Liver (tissue), 9 donors: ENCODE measurements around the gene SMIM5. TPM values are rescaled to one million over a fixed set of nuclear protein-coding genes. Genes with fewer than 3 reads are reported as not detected.

Source experiments
- DNase-seq: peaks from one replicate; pipeline ENCODE4 v3.0.0-alpha.2; 2017; ENCODE audit warnings: low spot score
- H3K27ac ChIP-seq, 2 donors: one replicate each; pipeline ENCODE4 v1.7.0; 2013; ENCODE audit warnings: inconsistent platforms in 2 of 2, low read length in 2 of 2, control low read depth in 1 of 2, low read depth in 1 of 2, mild to moderate bottlenecking in 1 of 2
- H3K27me3 ChIP-seq, 4 donors: one replicate each; pipeline versions ENCODE4 v1.6.1 to v1.7.0; 2013; ENCODE audit warnings: low read length in 3 of 4, inconsistent platforms in 1 of 4, mild to moderate bottlenecking in 1 of 4, moderate library complexity in 1 of 4; ENCODE audit not compliant: control insufficient read depth in 4 of 4, insufficient read depth in 4 of 4
- H3K36me3 ChIP-seq, 4 donors: one replicate each; pipeline versions ENCODE4 v1.6.1 to v1.7.0; 2013; ENCODE audit warnings: low read length in 3 of 4, mild to moderate bottlenecking in 3 of 4, low read depth in 1 of 4, moderate library complexity in 1 of 4; ENCODE audit not compliant: control insufficient read depth in 4 of 4, insufficient read depth in 3 of 4
- H3K4me1 ChIP-seq, 4 donors: one replicate each; pipeline versions ENCODE4 v1.6.1 to v1.7.0; 2013; ENCODE audit warnings: low read length in 3 of 4, mild to moderate bottlenecking in 3 of 4, moderate library complexity in 1 of 4; ENCODE audit not compliant: control insufficient read depth in 4 of 4, insufficient read depth in 4 of 4
- H3K4me3 ChIP-seq, 3 donors: one replicate each; pipeline versions ENCODE4 v1.6.1 to v1.7.0; 2013; ENCODE audit warnings: low read length in 3 of 3, control low read depth in 1 of 3, low read depth in 1 of 3, mild to moderate bottlenecking in 1 of 3
- H3K9ac ChIP-seq, 2 donors: one replicate each; pipeline ENCODE4 v1.7.0; 2013; ENCODE audit warnings: low read length in 2 of 2, mild to moderate bottlenecking in 2 of 2, moderate library complexity in 2 of 2, control low read depth in 1 of 2, low read depth in 1 of 2
- H3K9me3 ChIP-seq, 4 donors: one replicate each; pipeline versions ENCODE4 v1.6.1 to v1.7.0; 2013; ENCODE audit warnings: low read length in 3 of 4; ENCODE audit not compliant: control insufficient read depth in 4 of 4
- ATF3 ChIP-seq: IDR thresholded peaks from 2 replicates; pipeline ENCODE4 v1.6.1; 2016; ENCODE audit warnings: antibody characterized with exemption
- CTCF ChIP-seq: fragments of 150-350 bp; IDR thresholded peaks from 2 replicates; pipeline ENCODE4 v1.5.1; 2017; ENCODE audit warnings: improper control_type of control experiment, low read depth, low read length; ENCODE audit not compliant: missing input control
- EGR1 ChIP-seq, 2 donors: IDR thresholded peaks; 2 replicates each; pipeline ENCODE4 v1.6.1; 2016 to 2018; ENCODE audit warnings: antibody characterized with exemption in 2 of 2, low read depth in 2 of 2
- FOXA1 ChIP-seq: IDR thresholded peaks from 2 replicates; pipeline ENCODE4 v1.6.1; 2016; ENCODE audit warnings: antibody characterized with exemption
- FOXA2 ChIP-seq: IDR thresholded peaks from 2 replicates; pipeline ENCODE4 v1.6.1; 2016; ENCODE audit warnings: antibody characterized with exemption
- GABPA ChIP-seq, 2 donors: IDR thresholded peaks in 1 of 2; conservative IDR thresholded peaks in 1 of 2; 2 replicates each; pipeline ENCODE4 v1.6.1; 2016; ENCODE audit warnings: antibody characterized with exemption in 2 of 2, mild to moderate bottlenecking in 1 of 2, moderate library complexity in 1 of 2
- HNF4A ChIP-seq, 2 donors: conservative IDR thresholded peaks; 2 replicates each; pipeline ENCODE4 v1.6.1; 2016; ENCODE audit warnings: antibody characterized with exemption in 2 of 2, mild to moderate bottlenecking in 2 of 2
- HNF4G ChIP-seq: IDR thresholded peaks from 2 replicates; pipeline ENCODE4 v1.6.1; 2016; ENCODE audit warnings: antibody characterized with exemption
- JUND ChIP-seq, 2 donors: IDR thresholded peaks; 2 replicates each; pipeline ENCODE4 v1.6.1; 2016; ENCODE audit warnings: antibody characterized with exemption in 2 of 2
- MAX ChIP-seq: IDR thresholded peaks from 2 replicates; pipeline ENCODE4 v1.6.1; 2016; ENCODE audit warnings: antibody characterized with exemption
- NR2F2 ChIP-seq: IDR thresholded peaks from 2 replicates; pipeline ENCODE4 v1.6.1; 2016; ENCODE audit warnings: antibody characterized with exemption
- RAD21 ChIP-seq, 2 donors: IDR thresholded peaks; 2 replicates each; pipeline ENCODE4 v1.6.1; 2016; ENCODE audit warnings: antibody characterized with exemption in 2 of 2, mild to moderate bottlenecking in 2 of 2
- REST ChIP-seq: IDR thresholded peaks from 2 replicates; pipeline ENCODE4 v1.6.1; 2016; ENCODE audit warnings: antibody characterized with exemption, mild to moderate bottlenecking
- RXRA ChIP-seq, 2 donors: IDR thresholded peaks; 2 replicates each; pipeline ENCODE4 v1.6.1; 2017 to 2018; ENCODE audit warnings: antibody characterized with exemption in 2 of 2, mild to moderate bottlenecking in 1 of 2
- SP1 ChIP-seq: IDR thresholded peaks from 2 replicates; pipeline ENCODE4 v1.6.1; 2018; ENCODE audit warnings: antibody characterized with exemption, mild to moderate bottlenecking
- TAF1 ChIP-seq: conservative IDR thresholded peaks from 2 replicates; pipeline ENCODE4 v1.6.1; 2016; ENCODE audit warnings: antibody characterized with exemption, mild to moderate bottlenecking
- YY1 ChIP-seq: IDR thresholded peaks from 2 replicates; pipeline ENCODE4 v1.6.1; 2016; ENCODE audit warnings: antibody characterized with exemption, mild to moderate bottlenecking
- ZBTB33 ChIP-seq: IDR thresholded peaks from 2 replicates; pipeline ENCODE4 v1.6.1; 2016; ENCODE audit warnings: antibody characterized with exemption
- WGBS: extraction: QIAGEN DNeasy Blood & Tissue Kit; methylation state at CpG from one replicate; pipeline ENCODE4 v1.1.7; 2013; 5-methylcytosine and 5-hydroxymethylcytosine counted together
- polyA plus RNA-seq, 2 donors: library from polyadenylated mRNA; stranded (reverse) in 1 of 2; unstranded in 1 of 2; fragments of 200-250 nt in 1 of 2; fragments of >200 nt in 1 of 2; fragmentation: Nextera tagmentation in 1 of 2; extraction: Ambion mirVana in 1 of 2; gene quantifications; one replicate each; pipeline versions ENCODE4 v1.2.1 to v1.2.3, GENCODE V29; 2013 to 2015
- total RNA-seq, 2 donors: library from RNA; depleted of rRNA; stranded (reverse); fragments of >200 nt; gene quantifications; one replicate each; pipeline ENCODE4 v1.2.3, GENCODE V29; 2014
- donor health status: healthy.
- donor health status: healthy.
- donor health status: healthy.
- donor health status: healthy.
- donor health status: healthy.

Gene SMIM5
- total and polyA plus RNA-seq, 4 donors: 0.10 to 54.9 (median 0.18) TPM

- H3K36me3 ChIP-seq: peaks cover 0 to 10% (median under 1%) of the 10 kb centered on the region in 4 donors
- DNase-seq: peak; percentile 91
- no peaks in the 10 kb centered on the region for H3K9me3 ChIP-seq
- peaks cover 8 to 25% (median 16%) of the 10 kb centered on the region in 4 donors for H3K4me1 ChIP-seq
- H3K4me3 ChIP-seq: no peak overlapping the region
- TF ChIP-seq FOXA2: no peak
- no peak for TF ChIP-seq MAX
- peak; percentile 31 for TF ChIP-seq NR2F2
- TF ChIP-seq CTCF: peak; percentile 50
- TF ChIP-seq SP1: peak; percentile 41
- TF ChIP-seq YY1: no peak
- peak in 1 of 2 donors; percentile 64 for TF ChIP-seq RAD21 (IDR thresholded peaks at IDR 0.05)
- 20% methylated on average over 27 of the region's 27 CpGs for WGBS
- H3K27ac ChIP-seq: peak overlapping the region; percentile 65 to 66
- H3K9ac ChIP-seq: no peak overlapping the region
- no peaks in the 10 kb centered on the region for H3K27me3 ChIP-seq
These were observed 497 bp downstream of the SMIM5 start for GRCh38 chr17:75633486-75634375.

- H3K4me3 ChIP-seq: no peak overlapping the region
- H3K9ac ChIP-seq: no peak overlapping the region
- no peak for TF ChIP-seq FOXA1
- TF ChIP-seq EGR1 (IDR thresholded peaks at IDR 0.05; ENCODE audit: low read depth in 2 of 2): no peak
- no peak for TF ChIP-seq HNF4G
- no peak for TF ChIP-seq YY1
- TF ChIP-seq MAX: no peak
- TF ChIP-seq REST: no peak
- no peak for TF ChIP-seq SP1
- TF ChIP-seq JUND (IDR thresholded peaks at IDR 0.05): no peak
- no peak for TF ChIP-seq FOXA2
- TF ChIP-seq RXRA (IDR thresholded peaks at IDR 0.05): no peak
- TF ChIP-seq TAF1: no peak
- no peak for TF ChIP-seq RAD21 (IDR thresholded peaks at IDR 0.05)
- no peak for TF ChIP-seq CTCF
- TF ChIP-seq ATF3: no peak
- TF ChIP-seq ZBTB33: no peak
- no peak for TF ChIP-seq HNF4A (conservative IDR thresholded peaks at IDR 0.05)
- TF ChIP-seq NR2F2: no peak
- no peak for TF ChIP-seq GABPA (IDR thresholded peaks at IDR 0.05 in 1 of 2, conservative IDR thresholded peaks at IDR 0.05 in 1 of 2)
These were observed 1.1 kb downstream of the SMIM5 start for GRCh38 chr17:75634376-75634740.

More at GRCh38 chr17:75634376-75634740, 1.1 kb downstream of the SMIM5 start:
- Histone ChIP-seq H3K4me1 (peaks cover 8 to 25% (median 16%) of the 10 kb centered on the region in 4 donors), H3K27ac (no peak overlapping the region), H3K27me3 (no peaks in the 10 kb centered on the region), H3K36me3 (peaks cover 0 to 10% (median 1%) of the 10 kb centered on the region in 4 donors), H3K9me3 (no peaks in the 10 kb centered on the region)
- DNase-seq: no peak
- WGBS: 92% methylated on average over 9 of the region's 9 CpGs
